ENCODE data around the gene PCBD2. TPM values are rescaled to one million over a fixed set of nuclear protein-coding genes. Genes with fewer than 3 reads are reported as not detected.

Gene PCBD2
- total RNA-seq, 1 experiment from 2014 or later = 10.9 TPM

GRCh38 chr5:134979416-134979815 lies 74.5 kb downstream of the PCBD2 start:
- H3K4me3 ChIP-seq (replicated peaks in 1 of 2; ENCODE audit: low read depth in 1 of 2, low read length in 2 of 2) = no peak overlapping the region
- H3K4me1 ChIP-seq (ENCODE audit: control insufficient read depth in 1 of 2, insufficient read depth in 2 of 2, low read length in 2 of 2) = no peaks in the 10 kb centered on the region
- ChIA-PET CTCF (no interaction called here), POLR2A (no interaction called here), RAD21 (ENCODE audit: low non-redundant PET in 1 of 2, low total read pairs in 2 of 2, uncharacterized antibody in 2 of 2, unreplicated experiment in 2 of 2) (no interaction called here)
- no peaks in the 10 kb centered on the region for H3K9me2 ChIP-seq (ENCODE audit: insufficient read depth)
- no peak overlapping the region for H2AFZ ChIP-seq (ENCODE audit: low read depth, low read length, poor library complexity, severe bottlenecking)
- no peaks in the 10 kb centered on the region for H3K79me2 ChIP-seq (ENCODE audit: insufficient read depth, low read length)
- H3K9ac ChIP-seq (ENCODE audit: low read length) = no peak overlapping the region
- peaks cover 14 to 17% of the 10 kb centered on the region in 2 experiments; a peak in 1 of 4 replicates for H3K9me3 ChIP-seq (ENCODE audit: control insufficient read depth in 1 of 2, insufficient read depth in 1 of 2, low read depth in 1 of 2, low read length in 2 of 2)
- TF ChIP-seq REST (IDR thresholded peaks at IDR 0.05; ENCODE audit: low read depth) (no peak), ELF1 (IDR thresholded peaks at IDR 0.05; ENCODE audit: borderline replicate concordance, low read depth) (no peak), ZNF274 (IDR thresholded peaks at IDR 0.05; ENCODE audit: low read depth, low read length) (no peak), EZH2phosphoT487 (IDR thresholded peaks at IDR 0.05; ENCODE audit: borderline replicate concordance) (no peak), POLR2AphosphoS5 (IDR thresholded peaks at IDR 0.05; ENCODE audit: low read depth, low read length) (no peak), EZH2 (IDR thresholded peaks at IDR 0.05) (no peak)
- no TSS peak for BruUV-seq (replicated peaks)
- DNase-seq (ENCODE audit: low read depth, low spot score) (no peak), ATAC-seq (no peak)
- no peaks in the 10 kb centered on the region for H4K20me1 ChIP-seq (ENCODE audit: insufficient read depth)
- H3K27me3 ChIP-seq (ENCODE audit: insufficient read depth, low read length) = no peaks in the 10 kb centered on the region
- H3K27ac ChIP-seq (ENCODE audit: low read depth, low read length) = no peak overlapping the region
- no peak overlapping the region for H3K4me2 ChIP-seq (ENCODE audit: low read length)
- no peaks in the 10 kb centered on the region for H3K36me3 ChIP-seq (ENCODE audit: control insufficient read depth in 1 of 2, insufficient read depth in 2 of 2, low read length in 2 of 2)
- intact Hi-C loops (cut with micrococcal nuclease) = no loop called here

GRCh38 chr5:134982230-134982629 lies 77.3 kb downstream of the PCBD2 start:
- Histone ChIP-seq H2AFZ (ENCODE audit: low read depth, low read length, poor library complexity, severe bottlenecking) (no peak overlapping the region), H3K4me1 (ENCODE audit: control insufficient read depth in 1 of 2, insufficient read depth in 2 of 2, low read length in 2 of 2) (no peaks in the 10 kb centered on the region), H3K9me3 (ENCODE audit: control insufficient read depth in 1 of 2, insufficient read depth in 1 of 2, low read depth in 1 of 2, low read length in 2 of 2) (peaks cover 14 to 17% of the 10 kb centered on the region in 2 experiments; a peak in 1 of 4 replicates), H3K36me3 (ENCODE audit: control insufficient read depth in 1 of 2, insufficient read depth in 2 of 2, low read length in 2 of 2) (no peaks in the 10 kb centered on the region), H3K4me3 (replicated peaks in 1 of 2; ENCODE audit: low read depth in 1 of 2, low read length in 2 of 2) (no peak overlapping the region), H3K79me2 (ENCODE audit: insufficient read depth, low read length) (no peaks in the 10 kb centered on the region), H3K27ac (ENCODE audit: low read depth, low read length) (no peak overlapping the region), H3K4me2 (ENCODE audit: low read length) (no peak overlapping the region), H3K9ac (ENCODE audit: low read length) (no peak overlapping the region), H4K20me1 (ENCODE audit: insufficient read depth) (no peaks in the 10 kb centered on the region), H3K9me2 (ENCODE audit: insufficient read depth) (no peaks in the 10 kb centered on the region), H3K27me3 (ENCODE audit: insufficient read depth, low read length) (no peaks in the 10 kb centered on the region)
- intact Hi-C loops (cut with micrococcal nuclease) = no loop called here
- RAD21 ChIA-PET (ENCODE audit: low non-redundant PET in 1 of 2, low total read pairs in 2 of 2, uncharacterized antibody in 2 of 2, unreplicated experiment in 2 of 2) = no interaction called here
- TF ChIP-seq FOSL1 (IDR thresholded peaks at IDR 0.05; ENCODE audit: low read depth) (no peak), CBX3 (IDR thresholded peaks at IDR 0.05; ENCODE audit: low read depth) (peak; percentile 86)
- no peak for DNase-seq (ENCODE audit: low read depth, low spot score)
- no TSS peak for BruUV-seq (replicated peaks)
- POLR2A ChIA-PET = no interaction called here
- no peak for ATAC-seq
- CTCF ChIA-PET = no interaction called here

All from HCT116 (cell line).